Bronchial epithelial cell (primary cell): ENCODE data around the gene EOLA1. TPM values are rescaled to one million over a fixed set of nuclear protein-coding genes. Genes with fewer than 3 reads are reported as not detected.
"Not testable (repeated sequence)": the region's sequence is repeated elsewhere in the genome, so short reads cannot be mapped to it uniquely, and the experiment has no call there.

ENCODE experiments used
- DNase-seq: peaks from one replicate; pipeline ENCODE4 v3.0.0-alpha.2; 2010; ENCODE audit warnings: low read depth
- FAIRE-seq: peaks from 2 replicates; lab custom pipeline; 2011; peaks lifted over from hg19 to GRCh38; lab: Jason Lieb, UNC
- H3K27me3 ChIP-seq: 2 replicates; pipeline ENCODE4 v1.5.1; 2011; ENCODE audit warnings: low read length; ENCODE audit not compliant: control insufficient read depth, insufficient read depth
- H3K36me3 ChIP-seq: 2 replicates; pipeline ENCODE4 v1.5.1; 2011; ENCODE audit warnings: low read length; ENCODE audit not compliant: control insufficient read depth, insufficient read depth
- H3K4me3 ChIP-seq: 2 replicates; pipeline ENCODE4 v1.5.1; 2011; ENCODE audit warnings: mild to moderate bottlenecking, low read depth, low read length, control low read depth
- total RNA-seq: library from RNA; depleted of rRNA; stranded (reverse); fragments of >200 nt; gene quantifications from 2 replicates; pipeline ENCODE4 v1.2.1, GENCODE V29; 2014
- TF ChIP-seq, protein P1 (sequence below): IDR thresholded peaks from 2 replicates; pipeline ENCODE4 v1.5.1; 2011; ENCODE audit warnings: mild to moderate bottlenecking, moderate library complexity, low read length, control low read depth, inconsistent platforms; ENCODE audit not compliant: insufficient read depth, severe bottlenecking

The EOLA1 gene
- total RNA-seq, 1 donor from 2014 or later: 19.5 TPM

DNA sequence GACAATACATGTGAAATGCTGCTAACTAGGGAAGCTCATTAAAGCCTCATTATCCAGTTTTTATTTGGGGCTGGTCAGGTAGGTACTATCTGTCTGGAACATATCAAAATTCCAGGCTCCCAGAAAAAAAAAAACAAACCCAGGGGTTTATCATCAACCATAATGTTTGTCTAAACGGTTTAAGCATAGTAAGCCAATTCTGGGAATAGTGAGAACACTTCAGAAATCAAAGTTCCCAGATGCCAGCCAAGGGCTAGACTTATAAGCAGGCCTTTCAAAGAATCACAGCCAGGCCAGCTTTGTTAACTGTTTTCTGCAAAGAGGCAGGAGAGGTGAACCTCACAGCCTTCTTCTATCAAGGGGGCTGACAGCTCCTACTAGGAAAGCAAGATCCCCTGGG, 43.8 kb upstream of the EOLA1 start:
- TF ChIP-seq, protein P1, sequence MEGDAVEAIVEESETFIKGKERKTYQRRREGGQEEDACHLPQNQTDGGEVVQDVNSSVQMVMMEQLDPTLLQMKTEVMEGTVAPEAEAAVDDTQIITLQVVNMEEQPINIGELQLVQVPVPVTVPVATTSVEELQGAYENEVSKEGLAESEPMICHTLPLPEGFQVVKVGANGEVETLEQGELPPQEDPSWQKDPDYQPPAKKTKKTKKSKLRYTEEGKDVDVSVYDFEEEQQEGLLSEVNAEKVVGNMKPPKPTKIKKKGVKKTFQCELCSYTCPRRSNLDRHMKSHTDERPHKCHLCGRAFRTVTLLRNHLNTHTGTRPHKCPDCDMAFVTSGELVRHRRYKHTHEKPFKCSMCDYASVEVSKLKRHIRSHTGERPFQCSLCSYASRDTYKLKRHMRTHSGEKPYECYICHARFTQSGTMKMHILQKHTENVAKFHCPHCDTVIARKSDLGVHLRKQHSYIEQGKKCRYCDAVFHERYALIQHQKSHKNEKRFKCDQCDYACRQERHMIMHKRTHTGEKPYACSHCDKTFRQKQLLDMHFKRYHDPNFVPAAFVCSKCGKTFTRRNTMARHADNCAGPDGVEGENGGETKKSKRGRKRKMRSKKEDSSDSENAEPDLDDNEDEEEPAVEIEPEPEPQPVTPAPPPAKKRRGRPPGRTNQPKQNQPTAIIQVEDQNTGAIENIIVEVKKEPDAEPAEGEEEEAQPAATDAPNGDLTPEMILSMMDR: no peak
- Histone ChIP-seq H3K27me3 (no peaks in the 10 kb centered on the region), H3K4me3 (no peak overlapping the region), H3K36me3 (peaks cover 12% of the 10 kb centered on the region)
- no peak for FAIRE-seq
- no peak for DNase-seq

DNA sequence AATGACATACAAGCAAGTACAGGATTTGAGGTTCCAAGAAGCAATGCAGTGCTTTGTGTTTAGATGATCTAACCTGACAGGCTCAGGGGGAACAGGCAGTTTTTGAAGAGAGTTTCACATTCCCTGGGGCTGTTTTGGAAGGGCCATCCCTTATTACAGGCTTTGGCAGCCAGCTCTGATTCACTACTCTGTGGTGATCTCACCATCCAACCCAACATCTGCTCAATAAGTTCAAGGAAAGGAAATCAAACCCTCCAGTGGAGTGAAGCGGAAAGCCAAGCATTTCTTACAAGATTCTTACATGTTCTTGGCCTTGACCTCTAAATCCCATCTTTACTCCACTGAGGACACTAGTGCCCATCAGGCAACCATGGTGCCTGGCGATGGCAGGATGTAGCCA, 43.2 kb upstream of the EOLA1 start:
- H3K36me3 ChIP-seq: peaks cover 12% of the 10 kb centered on the region
- DNase-seq: peak; percentile 82

DNA sequence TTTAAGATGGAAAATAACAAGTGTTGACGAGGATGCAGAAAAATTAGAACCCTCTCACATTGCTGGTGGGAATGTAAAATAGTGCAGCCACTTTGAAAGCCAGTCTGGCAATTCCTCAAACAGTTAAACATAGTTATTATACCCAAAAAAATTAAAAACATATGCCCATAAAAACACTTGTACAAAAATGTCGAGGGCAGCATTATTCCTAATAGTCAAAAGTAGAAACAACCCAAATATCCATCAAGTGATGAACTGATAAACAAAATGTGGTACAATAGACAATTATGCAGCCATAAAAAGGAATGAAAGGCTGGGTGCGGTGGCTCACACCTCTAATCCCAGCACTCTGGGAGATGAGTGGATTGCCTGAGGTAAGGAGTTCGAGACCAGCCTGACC, 42.0 kb upstream of the EOLA1 start:
- H3K27me3 ChIP-seq: no peaks in the 10 kb centered on the region
- TF ChIP-seq, protein P1: no peak
- no peak for FAIRE-seq
- peaks cover 6% of the 10 kb centered on the region for H3K36me3 ChIP-seq
- DNase-seq: no peak
- no peak overlapping the region for H3K4me3 ChIP-seq

More for the DNA sequence above, 43.2 kb upstream of the EOLA1 start:
- FAIRE-seq: peak; percentile 60
- no peak overlapping the region for H3K4me3 ChIP-seq
- TF ChIP-seq, protein P1: no peak
- no peaks in the 10 kb centered on the region for H3K27me3 ChIP-seq

DNA sequence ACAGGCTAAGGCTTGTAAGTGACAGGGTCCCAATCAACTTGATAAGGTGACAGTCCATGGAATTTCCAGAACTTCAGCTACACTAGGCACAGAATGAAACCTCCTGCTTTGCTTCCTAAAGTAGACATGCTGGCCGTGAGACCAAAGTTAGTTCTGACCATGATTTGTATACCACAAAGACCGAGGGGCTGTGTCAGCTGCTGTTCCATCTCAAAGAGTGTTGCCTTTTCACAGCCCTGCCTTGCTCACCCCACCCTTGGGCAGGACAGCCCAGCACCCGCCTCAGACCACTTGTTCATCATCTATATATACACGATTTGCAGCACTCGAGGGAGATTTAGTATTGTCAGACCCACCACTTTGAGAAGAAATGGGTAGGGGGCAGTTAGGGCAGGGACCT, 41.0 kb upstream of the EOLA1 start:
- DNase-seq (no peak), FAIRE-seq (no peak)
- Histone ChIP-seq H3K4me3 (no peak overlapping the region), H3K27me3 (no peaks in the 10 kb centered on the region), H3K36me3 (peaks cover 2% of the 10 kb centered on the region)
- TF ChIP-seq, protein P1: no peak

DNA sequence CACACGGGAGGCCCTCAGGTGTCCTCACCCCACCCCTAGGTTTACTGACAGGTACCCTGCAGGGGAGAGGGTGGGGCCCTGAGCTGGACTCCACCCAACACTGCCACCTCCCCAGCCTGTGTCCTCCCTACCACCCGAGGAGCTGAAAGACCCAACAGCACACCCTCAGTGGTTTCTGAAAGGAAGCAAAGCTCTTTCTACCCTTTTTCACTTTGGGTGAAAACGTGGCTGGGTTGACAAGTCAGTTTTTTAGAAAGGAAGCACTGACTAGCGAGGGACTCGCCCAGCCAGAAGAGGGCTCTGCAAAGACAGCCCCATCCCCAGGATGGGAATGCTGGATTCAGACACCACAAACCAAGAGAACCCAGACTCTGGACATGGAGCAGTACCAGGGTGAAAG, 37.9 kb upstream of the EOLA1 start:
- H3K4me3 ChIP-seq, H3K27me3 ChIP-seq, DNase-seq, FAIRE-seq, H3K36me3 ChIP-seq: not testable (repeated sequence)

DNA sequence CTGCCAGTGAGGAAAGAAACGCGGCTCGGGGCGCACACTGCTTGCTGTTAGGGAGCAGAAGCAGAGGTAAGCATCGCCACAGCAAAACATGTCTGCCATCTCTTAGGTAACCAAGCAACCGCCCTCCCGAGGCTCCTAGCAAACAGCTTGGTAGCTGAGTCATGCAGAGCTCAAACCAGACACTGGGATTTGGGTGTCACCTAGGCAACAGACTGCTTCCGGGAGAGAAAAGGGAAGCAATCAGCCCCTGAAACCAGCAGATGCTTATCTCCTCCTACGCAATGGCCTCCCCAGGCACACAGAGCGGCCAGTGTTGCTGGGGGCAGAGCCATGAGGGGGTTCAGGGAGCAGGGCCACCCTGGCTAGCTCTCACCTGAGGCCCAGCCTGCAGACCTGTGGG, 37.4 kb upstream of the EOLA1 start:
- DNase-seq: peak; percentile 39
- not testable (repeated sequence) for H3K27me3 ChIP-seq, H3K4me3 ChIP-seq, FAIRE-seq, H3K36me3 ChIP-seq

DNA sequence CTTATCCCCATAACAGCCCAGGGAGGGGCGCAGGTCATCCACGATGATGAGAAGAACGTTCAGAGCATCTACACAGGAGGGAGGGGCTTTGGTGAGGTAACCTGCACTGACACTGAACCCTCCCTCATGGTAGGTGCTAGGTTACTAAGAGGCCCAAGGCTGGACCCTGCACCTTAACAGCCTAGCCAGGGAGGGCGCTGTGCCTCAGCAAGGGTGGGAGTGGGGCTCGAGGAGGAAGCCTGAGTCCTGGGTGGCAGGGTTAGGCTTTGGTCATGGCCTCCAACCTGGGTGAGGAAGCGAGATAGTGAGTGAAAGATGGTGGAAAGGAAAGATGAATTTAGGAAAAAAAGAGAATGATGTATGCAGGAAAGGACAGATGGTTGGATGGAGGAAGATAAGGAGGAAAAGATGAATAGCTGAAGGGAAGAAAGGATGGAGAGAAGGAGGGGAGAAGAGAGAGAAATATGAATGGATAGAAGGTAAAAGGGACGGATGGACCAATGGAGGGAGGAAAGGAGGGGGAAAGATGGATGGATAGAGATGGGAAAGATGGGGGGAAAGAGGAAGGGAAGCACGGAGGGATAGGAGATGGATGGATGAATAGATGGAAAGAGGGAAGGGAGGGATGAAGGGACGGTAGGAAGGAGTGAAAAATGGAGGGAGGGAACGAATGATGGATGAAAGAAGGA, 36.4 kb upstream of the EOLA1 start:
- no peak for FAIRE-seq
- no peak for DNase-seq
- peaks cover 2% of the 10 kb centered on the region for H3K36me3 ChIP-seq
- TF ChIP-seq, protein P1: peak; percentile 9
- H3K4me3 ChIP-seq: peak overlapping the region; percentile 53
- no peaks in the 10 kb centered on the region for H3K27me3 ChIP-seq
